ENCODE measurements around the gene HFE.

Gene HFE

DNA sequence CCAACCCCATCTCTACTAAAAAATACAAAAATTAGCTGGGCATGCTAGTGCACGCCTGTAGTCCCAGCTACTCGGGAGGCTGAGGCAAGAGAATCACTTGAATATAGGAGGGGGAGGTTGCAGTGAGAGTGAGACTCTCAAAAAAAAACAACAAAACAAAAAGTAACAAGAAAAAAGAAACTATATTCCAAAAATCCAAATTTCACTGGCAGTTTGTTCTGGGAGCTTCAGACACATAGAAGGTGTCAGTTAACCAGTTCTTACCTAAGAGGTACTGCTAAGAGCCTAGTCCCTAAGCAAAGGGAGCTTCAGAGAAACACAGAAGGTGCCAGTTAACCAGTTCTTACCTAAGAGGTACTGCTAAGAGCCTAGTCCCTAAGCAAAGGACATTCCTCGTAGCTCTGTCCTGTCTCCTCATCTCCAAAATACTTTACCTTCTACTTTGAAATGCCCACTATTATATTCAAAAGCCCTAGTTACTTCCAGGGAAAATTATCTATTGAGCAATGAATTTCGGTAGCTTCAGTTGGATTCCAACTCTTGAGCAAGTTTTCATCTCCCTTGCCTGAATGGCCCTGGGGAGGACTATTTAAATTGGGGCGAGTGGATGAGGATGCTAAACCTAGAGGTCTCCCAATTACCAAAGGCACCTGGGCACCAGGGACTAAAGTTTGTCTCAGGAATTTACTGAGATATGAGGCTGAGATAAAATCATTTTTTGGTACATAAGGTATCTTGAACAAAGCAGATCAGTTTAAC is 41.0 kb downstream of the HFE start:
- H3K4me3 ChIP-seq (ENCODE audit: low read depth, low read length) = peak overlapping the region; percentile 74
- no peak for DNase-seq (ENCODE audit: low read depth)
- TF ChIP-seq, protein P1, sequence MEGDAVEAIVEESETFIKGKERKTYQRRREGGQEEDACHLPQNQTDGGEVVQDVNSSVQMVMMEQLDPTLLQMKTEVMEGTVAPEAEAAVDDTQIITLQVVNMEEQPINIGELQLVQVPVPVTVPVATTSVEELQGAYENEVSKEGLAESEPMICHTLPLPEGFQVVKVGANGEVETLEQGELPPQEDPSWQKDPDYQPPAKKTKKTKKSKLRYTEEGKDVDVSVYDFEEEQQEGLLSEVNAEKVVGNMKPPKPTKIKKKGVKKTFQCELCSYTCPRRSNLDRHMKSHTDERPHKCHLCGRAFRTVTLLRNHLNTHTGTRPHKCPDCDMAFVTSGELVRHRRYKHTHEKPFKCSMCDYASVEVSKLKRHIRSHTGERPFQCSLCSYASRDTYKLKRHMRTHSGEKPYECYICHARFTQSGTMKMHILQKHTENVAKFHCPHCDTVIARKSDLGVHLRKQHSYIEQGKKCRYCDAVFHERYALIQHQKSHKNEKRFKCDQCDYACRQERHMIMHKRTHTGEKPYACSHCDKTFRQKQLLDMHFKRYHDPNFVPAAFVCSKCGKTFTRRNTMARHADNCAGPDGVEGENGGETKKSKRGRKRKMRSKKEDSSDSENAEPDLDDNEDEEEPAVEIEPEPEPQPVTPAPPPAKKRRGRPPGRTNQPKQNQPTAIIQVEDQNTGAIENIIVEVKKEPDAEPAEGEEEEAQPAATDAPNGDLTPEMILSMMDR (IDR thresholded peaks at IDR 0.05; ENCODE audit: low read depth, low read length, missing control alignments) = no peak

DNA sequence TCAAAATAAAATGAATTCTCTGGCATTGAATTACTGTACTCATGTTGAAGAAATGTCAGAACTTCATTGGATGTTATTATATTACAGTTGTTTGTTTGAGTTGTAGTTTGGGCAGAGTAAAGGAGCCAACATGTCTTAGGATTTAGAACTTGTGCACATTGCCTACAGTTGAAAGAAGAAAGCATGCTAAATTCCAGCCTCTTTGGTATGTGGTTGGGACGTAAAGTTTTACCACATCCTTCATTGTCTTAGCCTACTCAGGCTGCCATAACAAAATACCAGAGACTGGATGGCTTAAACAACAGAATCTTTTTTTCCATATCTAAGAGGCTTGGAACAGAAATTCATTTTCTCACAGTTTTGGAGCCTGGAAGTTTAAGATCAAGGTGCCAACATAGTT is 42.4 kb downstream of the HFE start:
- no peak for DNase-seq (ENCODE audit: low read depth)
- H3K4me3 ChIP-seq (ENCODE audit: low read depth, low read length) = no peak overlapping the region
- TF ChIP-seq, protein P1 (IDR thresholded peaks at IDR 0.05; ENCODE audit: low read depth, low read length, missing control alignments) = no peak

DNA sequence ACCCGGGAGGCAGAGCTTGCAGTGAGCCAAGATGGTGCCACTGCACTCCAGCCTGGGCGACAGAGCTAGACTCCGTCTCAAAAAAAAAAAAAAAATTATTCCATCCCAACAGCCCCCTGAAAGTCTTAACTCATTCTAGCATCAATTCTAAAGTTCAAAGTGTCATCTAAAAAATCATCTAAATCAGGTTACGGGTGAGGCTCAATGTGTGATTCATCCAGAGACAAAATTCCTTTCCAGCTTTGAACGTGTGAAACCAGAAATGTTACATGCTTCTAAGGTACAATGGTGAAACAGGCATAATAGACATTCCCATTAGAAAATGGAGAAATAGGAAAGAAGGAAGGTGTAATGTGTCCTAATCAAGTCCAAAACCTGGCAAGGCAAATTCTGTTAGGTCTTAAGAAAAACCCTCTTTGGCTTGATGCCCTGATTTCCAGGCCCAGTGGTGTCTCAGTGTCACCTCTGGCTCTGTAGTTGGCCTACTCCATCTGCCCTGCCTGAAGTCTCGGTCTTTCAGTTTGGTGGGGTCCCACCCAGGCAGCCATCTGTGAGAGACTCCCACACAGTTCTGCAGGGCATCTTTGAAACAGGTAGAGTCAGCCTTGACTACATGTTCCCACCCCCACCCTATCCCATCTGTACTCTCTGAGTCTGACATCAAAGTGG is 43.5 kb downstream of the HFE start:
- DNase-seq (ENCODE audit: low read depth) = no peak
- TF ChIP-seq, protein P1 (IDR thresholded peaks at IDR 0.05; ENCODE audit: low read depth, low read length, missing control alignments) = no peak
- H3K4me3 ChIP-seq (ENCODE audit: low read depth, low read length) = no peak overlapping the region

DNA sequence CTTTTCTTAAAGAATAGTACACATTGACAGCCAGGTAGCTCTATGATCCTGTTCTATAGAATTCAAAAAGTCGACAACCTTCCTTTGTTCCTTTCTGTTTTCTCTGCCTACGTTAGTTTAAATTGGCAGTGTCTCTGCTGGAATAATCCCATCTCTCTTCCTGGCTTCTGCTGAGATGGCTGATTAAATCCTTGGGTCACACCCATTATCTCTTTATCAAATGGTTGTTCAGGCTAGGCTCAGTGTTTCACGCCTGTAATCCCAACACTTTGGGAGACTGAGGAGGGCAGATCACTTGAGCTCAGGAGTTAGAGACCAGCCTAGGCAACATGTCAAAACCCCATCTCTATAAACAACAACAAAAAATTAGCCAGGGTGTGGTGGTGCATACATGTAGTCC is 44.4 kb downstream of the HFE start:
- H3K4me3 ChIP-seq (ENCODE audit: low read depth, low read length) = no peak overlapping the region
- TF ChIP-seq, protein P1 (IDR thresholded peaks at IDR 0.05; ENCODE audit: low read depth, low read length, missing control alignments) = no peak
- DNase-seq (ENCODE audit: low read depth) = no peak

DNA sequence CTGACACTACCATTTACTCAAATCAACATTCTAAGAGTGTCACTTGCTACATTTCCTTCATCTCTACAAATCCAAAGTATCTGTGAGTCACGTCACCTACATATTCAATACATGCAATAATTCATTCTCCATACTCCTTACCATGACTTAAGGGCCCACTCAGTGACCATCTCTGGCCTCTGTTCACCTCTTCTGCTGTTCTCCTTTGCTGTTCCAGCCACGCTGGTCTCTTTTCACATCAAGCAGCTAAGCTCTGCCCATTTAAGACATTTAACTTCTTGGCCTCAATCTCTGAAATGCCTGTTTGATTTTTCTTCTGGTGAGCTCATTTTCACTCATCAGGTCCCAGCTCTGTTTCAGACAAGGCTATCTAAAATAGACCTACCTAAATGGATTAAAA is 46.5 kb downstream of the HFE start:
- DNase-seq (ENCODE audit: low read depth) = no peak
- TF ChIP-seq, protein P1 (IDR thresholded peaks at IDR 0.05; ENCODE audit: low read depth, low read length, missing control alignments) = no peak
- no peak overlapping the region for H3K4me3 ChIP-seq (ENCODE audit: low read depth, low read length)

DNA sequence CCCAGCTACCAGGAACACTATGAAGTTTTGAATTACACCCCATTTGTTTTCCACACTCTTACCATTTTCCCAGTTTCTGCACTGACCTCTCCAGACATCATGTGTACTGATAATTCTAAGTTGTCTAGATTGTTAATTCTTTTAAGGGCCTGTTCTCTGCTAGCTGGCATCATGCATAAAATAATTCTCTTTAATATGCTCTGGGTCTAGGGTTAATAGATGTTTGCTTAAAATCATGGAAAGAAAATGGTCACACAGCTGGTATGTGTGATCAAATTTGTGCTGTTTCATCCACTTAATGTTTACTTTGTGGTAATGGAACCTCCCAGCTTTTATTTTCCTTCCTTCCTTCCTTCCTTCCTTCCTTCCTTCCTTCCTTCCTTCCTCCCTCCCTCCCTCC is 49.1 kb downstream of the HFE start:
- TF ChIP-seq, protein P1 (IDR thresholded peaks at IDR 0.05; ENCODE audit: low read depth, low read length, missing control alignments) = no peak
- H3K4me3 ChIP-seq (ENCODE audit: low read depth, low read length) = no peak overlapping the region
- no peak for DNase-seq (ENCODE audit: low read depth)

All from GM12864 (cell line).